Activated CD8-positive, alpha-beta memory T cell treated with anti-CD3 and anti-CD28 coated beads for 36 hours (primary cell): ENCODE data around the gene STK32C. TPM values are rescaled to one million over a fixed set of nuclear protein-coding genes. Genes with fewer than 3 reads are reported as not detected.
"Not testable (repeated sequence)": the region's sequence is repeated elsewhere in the genome, so short reads cannot be mapped to it uniquely, and the experiment has no call there.

Experiments used
- CTCF ChIA-PET: fragments of 350-600 bp; sonication (Branson Sonifier 250); formaldehyde crosslinking; loops from one replicate; lab custom pipeline; 2021; ENCODE audit warnings: antibody characterized with exemption; lab: Charles Lee
- POLR2A ChIA-PET: fragments of 350-600 bp; sonication (Branson Sonifier 250); formaldehyde crosslinking; loops from one replicate; lab custom pipeline; 2021; ENCODE audit warnings: antibody characterized with exemption; lab: Charles Lee
- total RNA-seq, 2 experiments: library from RNA; stranded (reverse); gene quantifications; one replicate each; pipeline ENCODE4 v1.2.3, GENCODE V29; 2021

The STK32C gene
- total RNA-seq, 2 experiments from 2014 or later, result 15.7 to 16.3 TPM

DNA sequence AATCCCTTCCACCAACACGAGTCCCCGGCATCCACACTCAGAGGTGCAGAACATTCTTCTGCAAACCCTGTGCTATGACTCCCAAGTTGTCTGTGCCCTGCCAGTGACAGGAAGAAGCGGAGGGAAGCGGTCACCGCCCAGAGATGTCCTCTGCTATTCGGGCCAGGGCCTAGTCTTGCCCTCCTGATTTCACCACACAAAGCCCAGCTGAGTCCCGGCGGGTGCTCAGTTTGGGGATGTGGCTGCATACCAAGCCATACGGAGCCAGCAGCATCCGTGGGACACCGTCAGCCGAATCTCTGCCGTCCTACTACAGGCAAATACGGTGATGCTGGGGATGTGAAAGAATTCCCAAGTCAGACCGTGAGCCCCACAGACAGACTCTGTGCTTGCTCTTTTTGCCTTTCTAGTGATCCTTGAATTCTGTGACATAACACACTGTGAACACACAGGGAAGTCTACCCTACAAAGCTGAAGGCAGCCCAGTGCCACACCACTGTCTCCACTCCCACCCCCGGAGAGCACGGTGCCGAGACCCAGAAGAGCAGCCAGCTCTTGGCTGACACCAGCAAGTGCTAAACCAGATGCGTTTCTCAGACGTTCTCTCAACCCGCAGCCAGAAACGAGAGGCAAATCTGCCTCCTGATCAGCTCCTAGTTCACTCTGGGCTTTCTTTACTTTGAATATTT is 2.0 kb downstream of the STK32C start:
- POLR2A ChIA-PET, result no interaction called here
- CTCF ChIA-PET, result no interaction called here

DNA sequence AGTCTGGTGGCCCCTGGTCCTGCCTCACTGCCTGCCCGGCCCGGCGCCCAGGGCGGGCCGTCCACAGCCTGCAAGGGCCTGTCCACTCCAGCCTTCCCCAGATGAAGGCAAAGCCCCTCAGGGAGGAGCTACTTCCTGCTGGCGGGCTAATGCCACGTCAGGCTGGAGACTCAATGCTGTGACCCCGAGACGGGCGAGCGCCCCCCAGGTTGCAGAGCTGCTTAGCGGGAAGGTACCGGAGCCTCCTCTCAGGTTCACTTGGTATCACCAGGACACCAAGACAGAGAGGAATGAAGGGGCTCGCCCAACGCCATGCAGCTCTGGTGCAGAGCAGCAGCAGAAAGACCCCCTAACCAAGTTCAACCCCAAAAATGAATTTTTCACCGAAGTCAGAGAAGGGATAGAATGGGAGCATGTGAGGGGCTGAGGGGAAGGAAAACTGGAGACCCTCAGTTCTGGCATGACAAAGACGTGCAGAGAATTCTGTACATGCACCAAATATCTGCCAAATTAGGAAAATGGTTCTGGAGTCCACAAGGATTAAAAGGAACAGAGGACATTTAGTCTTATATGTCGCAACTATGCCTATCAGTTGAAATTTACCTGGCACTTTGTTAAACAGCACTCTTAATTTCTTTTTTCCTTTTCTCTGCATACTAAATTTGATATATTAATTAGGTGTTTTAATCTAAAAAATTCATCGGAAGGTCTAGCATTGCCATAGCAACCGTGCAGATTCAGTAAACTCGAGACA is 2.8 kb downstream of the STK32C start:
- ChIA-PET CTCF (no interaction called here), POLR2A (no interaction called here)

DNA sequence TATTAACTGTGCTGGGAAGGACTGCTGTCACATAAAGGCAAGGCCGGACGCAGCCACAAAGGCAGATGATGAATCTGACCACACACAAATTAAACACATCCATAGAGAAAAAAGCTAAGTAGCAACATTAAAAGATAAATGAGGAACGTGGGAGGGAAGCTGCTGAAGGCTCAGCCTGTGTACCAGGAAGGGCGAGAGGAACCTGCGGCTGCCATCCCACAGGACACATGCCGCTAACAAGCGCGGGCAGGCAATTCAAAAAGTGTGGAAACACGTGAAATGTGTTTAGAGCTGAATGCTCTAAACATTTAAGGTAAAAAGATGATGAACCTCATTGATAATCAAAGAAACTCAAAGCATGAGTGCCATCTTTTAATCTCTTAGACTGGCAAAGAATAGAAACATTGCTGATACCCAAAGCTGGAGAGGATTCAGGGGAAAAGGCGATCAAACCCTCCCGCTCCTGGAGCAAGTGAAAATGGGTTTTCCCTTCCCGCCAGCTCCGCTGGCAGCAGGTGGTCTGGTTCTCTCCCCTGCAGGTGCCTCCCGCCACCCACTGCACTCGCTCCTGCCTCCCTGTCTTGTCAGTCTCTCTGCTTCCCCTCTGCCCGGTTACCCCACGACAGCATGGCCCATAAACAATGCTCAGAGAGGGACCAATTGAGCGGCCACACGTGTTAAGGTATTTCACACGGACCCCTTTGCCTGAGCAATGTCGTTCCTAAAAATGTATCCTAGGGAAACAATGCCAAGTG is 4.2 kb downstream of the STK32C start:
- POLR2A ChIA-PET, result no interaction called here
- CTCF ChIA-PET, result no interaction called here

DNA sequence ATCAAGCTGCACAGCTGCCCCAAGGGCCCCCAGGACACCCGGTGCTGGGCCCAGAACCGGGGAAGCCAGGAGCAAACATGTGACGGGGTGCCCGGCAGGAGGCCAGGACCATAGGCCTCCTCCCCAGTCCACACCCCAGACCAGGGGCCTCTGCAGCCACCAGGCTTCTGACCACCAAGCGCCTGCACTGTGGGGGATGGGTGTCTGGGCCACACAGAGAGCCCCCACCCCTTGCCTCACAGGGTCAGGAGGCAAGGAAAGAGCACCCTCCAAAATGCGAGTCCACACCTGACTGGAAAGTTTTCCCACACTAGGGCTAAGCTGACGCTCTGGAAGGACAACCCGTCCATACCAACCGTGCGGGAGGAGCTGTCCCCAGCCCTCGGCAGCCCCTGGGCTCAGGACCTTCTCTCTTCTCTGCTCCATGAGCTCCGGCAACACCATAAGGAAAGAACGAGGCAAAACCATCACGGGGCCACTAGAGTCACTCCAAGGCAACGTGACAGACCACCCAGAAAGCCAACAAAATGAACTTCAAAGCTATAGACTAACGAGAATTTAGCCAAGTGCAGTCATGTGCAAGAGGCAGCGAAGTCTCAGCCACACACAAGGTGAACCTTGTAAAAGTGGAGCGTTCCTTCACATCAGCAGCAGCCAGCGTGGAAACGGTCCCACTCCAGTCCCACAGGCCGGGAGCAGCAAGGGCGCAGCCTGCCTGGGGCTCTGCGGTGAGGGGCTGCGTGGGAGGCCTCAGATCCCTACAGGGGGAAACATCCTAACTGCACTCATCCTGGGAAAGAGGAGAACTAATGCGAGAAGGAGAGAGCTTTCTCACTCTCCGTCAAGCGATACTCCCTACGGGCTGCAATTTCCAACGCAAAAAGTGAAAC is 5.1 kb downstream of the STK32C start:
- ChIA-PET POLR2A (no interaction called here), CTCF (no interaction called here)

DNA sequence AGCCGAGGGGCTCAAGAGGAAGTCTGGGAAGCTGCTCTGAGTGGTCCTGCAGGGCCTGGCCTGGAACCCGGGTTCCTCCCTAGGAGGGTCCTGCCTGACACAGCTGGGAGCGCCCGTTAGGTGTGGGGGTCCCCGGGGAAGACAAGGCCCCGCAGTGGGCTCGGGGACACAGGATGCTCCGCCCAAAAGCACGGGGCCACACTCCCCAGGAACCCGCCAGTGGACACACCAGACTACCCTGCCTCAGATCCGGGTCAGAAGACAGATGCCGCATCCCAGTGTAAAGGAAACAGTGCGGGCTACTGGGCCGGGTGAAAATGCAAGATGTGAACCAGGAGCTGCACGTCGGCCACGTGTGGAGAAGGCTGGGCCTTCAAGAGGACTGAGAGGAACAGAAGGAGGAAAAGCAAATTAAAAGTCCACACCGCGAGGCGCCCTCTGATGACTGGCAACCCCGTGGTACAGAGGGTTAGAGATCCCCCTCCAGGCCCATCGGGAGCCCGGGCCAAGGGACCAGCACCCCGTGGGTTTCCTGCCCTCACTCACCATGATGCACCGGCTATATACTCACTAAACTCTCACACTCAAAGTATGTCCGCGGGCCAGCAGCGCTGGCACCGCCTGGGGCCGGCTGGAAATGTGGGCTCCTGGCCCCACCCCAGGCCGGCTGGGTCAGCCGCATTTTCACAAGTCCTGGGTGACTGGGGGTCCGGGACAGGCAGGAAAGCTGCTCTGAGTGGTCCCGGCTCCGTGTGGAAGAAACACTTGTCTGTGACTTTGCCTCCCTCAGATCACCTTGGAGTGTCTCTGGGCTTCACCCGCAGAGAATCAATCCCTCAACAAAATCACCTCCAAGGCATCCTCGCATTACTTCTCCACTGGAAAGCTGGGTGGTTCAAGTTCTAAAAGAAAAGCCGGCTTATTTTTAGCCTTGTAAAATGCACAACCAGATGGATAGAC is 6.1 kb downstream of the STK32C start:
- POLR2A ChIA-PET, result no interaction called here
- CTCF ChIA-PET, result no interaction called here

DNA sequence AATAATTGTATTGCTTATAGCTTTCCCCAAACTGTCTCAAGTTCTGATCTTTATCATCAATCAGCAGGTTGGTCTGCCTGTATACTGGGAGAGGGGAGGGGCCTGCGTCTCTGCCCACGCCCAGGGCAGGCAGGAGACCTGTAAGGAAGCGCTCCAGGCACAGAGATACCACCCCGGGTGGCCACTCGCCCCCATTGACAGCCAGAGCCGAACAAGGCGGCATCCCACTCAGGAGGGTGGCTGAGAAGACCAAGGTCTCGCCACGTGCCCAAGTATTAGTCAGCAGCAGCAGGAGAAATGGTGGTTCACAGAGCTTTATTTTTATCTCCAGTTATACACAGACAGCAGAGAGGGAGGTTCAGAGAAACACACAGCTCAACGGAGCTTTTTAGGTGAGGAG is 7.2 kb downstream of the STK32C start:
- CTCF ChIA-PET, result no interaction called here
- POLR2A ChIA-PET, result no interaction called here

DNA sequence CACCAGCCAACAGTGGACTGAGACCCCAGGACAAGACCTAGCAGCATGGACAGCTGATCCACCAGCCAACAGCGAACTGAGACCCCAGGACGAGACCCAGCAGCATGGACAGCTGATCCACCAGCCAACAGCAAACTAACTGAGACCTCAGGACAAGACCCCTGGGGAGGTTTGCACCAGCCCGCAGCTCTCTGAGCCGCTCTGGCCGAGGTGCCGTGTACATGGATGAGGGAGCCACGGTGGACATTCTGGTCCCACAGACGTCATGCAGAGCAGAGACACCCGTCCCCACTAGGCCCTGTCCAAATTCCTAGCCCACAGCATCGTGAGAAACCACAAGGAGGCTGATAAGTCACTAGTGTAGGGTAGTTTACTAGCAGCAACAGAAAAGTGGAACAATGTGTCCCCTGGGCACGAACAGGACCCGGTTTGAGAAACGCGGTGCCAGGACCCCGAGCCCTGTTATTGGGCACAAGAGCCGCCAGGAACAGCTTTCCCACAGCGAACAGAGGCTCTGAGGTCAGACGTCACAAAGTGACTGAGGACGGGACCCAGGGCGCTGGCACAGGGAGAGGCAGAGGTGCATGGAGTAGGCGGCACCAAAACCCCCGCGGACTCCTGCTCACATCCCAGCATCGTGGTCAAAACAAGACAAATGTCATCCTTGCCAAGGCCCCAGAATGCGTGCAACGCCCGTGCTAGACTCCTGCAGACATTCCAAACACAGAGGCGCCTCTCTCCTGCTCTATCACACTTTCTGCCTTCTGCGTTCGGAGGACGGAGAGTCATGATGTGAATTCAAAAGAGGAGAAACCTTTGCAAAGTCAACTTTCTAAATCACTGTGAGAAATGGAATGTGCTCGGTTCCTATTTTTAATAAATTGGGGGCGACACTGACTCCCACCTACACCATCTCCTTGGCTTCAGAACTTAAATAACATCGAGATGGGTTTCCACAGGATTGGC is 8.1 kb downstream of the STK32C start:
- ChIA-PET CTCF (no interaction called here), POLR2A (no interaction called here)

DNA sequence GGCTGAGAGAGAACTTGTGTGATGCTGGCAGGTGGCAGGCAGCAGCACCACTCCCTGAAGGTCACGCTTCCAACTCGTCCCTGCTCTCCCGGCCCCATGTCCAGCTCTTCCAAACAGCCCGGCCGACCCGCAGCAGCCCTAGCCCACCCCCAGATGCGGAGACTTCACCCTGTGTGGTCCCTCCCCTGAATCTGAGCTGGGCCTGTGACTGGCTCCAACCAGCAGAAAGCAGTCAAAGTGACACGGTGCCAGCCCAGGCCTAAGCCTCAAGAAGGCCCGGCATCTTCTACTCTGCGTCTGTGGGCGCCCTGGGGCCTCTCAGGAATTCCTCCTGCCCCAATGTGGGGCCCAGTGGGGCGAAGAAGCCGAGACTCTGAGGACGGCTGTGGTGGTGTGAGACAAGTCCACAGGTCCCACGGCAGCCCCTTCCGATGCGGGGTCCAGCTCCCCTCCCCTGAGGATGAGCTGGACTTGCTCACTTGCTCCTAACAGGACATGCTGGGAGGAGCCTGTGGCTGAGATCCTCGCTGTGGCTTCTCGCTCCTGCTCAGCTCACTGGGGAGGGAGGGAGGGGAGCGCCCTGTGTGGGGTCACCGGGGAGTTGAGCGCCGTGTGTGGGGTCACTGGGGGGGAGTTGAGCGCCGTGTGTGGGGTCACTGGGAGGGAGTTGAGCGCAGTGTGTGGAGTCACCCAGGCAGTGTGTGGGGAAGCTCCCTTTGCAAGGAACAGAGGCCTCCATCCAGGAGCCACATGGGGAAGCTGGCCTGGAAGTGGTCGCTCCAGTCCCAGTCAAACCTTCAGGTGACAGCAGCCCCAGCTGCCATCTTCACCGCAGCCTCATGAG is 9.5 kb downstream of the STK32C start:
- ChIA-PET POLR2A (no interaction called here), CTCF (no interaction called here)

DNA sequence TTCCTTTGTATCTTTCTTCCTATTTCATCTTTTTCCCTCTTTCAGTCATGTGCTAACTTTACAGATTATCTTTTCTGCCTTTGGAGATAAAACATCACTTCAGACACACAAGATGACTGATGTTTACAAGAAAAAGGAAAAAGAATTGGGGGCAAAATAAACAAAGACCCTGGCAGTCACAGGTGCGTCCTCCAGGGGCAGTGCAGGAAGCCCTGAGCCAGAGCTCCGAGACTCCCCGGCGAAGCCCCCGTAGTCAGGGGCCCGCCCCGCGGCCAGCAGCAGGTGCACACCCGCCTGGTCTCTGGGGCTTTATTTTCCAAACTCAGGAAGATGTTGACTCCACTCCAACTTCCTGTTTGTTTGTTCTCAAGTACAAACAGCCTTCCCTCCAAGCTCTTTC is 10.2 kb downstream of the STK32C start:
- CTCF ChIA-PET, result interaction anchor here (1.0 kb wide), 1 partner anchor 22 kb away, joined by 3 read pairs; no protein-coding TSS in a partner anchor
- POLR2A ChIA-PET, result no interaction called here

DNA sequence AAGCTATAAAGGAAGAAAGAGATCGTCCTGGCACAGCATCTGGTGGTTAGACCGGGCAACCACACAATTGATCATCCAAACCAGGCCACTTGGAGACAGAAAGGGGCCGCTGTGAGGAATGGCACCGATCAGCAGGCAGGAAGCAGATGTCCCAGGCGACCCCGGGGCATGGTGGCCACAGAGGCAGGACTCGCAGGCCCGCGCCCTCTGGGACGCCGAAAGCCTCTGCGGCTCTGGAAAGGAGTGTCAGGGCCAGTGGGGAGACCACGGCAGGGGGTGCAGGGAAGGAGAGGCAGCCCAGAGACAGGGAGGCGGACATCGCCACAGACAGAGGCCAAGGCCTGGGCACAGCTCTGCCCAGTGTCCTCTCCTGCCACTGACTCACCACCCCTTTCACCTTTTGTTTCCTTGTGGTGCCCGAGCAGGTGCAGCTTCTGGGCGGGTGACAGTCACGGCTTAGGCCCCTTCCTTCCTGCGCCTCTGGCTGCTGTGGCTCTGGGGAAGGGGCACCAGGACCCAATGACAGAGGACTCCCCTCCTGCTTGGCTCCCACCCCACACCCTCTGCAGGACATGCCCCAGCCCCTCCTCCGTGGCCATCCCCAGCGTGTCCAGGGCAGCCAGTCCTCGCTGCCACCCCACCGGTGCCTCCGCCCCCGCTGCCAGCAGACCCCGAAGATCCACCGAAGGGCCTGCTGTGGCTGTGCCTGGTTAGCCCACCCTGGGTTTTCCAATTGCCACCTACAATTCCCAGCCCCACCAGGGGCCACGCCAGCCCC is 10.9 kb downstream of the STK32C start:
- ChIA-PET POLR2A (no interaction called here), CTCF (interaction anchor here (1.0 kb wide), 1 partner anchor 22 kb away, joined by 3 read pairs; no protein-coding TSS in a partner anchor)

DNA sequence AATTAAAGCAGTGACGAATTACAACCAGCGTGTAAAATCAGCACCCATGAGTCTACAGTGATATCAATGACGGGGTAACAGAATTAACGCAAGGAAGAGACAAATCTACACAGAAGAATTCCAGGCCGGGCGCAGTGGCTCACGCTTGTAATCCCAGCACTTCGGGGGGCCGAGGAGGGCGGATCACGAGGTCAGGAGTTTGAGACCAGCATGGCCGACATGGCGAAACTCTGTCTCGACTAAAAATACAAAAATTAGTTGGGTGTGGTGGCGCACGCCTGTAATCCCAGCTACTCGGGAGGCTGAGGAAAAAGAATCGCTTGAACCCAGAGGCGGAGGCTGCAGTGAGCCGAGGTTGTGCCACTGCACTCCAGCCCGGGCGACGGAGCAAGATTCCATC is 12.3 kb downstream of the STK32C start:
- POLR2A ChIA-PET, CTCF ChIA-PET: not testable (repeated sequence)

DNA sequence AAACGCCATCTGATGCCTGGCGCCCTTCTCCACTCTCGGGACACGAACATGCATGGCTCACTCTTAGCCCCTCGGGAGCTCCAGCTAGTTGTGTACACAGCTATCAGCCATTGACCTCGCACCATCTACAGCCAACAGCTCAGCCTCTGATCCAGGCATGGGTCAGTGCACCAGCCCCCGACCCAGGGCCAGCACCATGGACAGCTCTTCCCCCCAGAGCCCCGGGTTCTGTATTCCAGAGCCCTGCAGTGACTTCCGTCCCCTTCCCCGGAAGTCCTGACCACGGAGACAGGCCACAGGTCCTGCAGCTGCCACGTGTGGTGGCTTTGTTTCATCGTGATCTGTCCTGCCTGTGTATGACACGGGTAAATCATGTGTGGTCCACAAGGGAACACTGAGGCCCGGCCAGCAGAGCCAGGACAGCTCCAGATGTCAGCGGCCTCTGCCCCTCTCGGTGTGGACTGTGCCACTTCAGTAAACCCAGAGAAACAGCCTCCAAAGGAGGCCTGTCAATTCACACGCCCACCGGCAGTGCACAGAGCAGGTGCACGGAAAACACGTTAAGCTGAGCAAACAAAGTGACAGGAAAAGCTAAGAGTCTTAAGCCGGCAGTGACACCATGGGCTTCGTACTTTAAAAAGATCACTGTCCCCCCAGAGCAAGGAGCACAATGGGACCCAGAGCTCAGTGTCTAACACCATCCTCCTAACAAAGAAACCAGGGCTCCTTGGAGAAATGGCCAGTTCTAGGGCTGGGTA is 13.0 kb downstream of the STK32C start:
- POLR2A ChIA-PET, result no interaction called here
- CTCF ChIA-PET, result no interaction called here

DNA sequence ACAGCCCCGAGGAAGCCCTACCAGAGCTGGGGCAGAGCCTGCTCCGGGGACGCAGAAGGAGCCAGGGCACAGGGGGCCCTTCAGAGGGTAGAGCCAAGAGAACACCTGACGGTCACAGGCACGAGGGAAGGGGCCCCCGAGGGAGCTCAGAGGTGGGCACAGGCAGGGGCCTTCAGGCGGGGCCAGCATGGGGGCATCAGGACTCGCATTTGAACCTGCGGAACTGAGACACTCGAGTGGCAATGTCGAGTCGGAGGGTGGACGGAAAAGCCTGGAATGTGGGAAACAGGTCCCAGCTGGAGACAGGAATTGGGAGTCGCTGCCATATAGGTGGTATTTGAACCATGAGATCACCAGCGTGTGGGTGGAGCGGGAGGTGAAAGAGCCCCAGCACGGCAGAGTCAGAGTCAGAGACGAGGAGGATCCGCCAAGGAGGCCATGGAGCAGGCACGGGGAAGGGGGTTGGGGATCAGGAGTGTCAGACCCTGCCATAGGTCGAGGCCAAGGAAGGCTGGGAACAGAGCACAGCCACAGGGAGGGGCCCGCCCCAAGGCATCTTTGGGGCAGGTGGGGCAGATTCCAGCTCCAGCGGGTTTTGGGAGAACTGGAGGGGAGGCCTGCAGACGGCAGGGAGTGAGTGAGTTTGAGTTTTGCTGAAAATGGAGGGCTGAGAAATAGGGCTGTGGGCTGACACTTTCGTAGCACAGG is 13.8 kb downstream of the STK32C start:
- ChIA-PET CTCF (no interaction called here), POLR2A (no interaction called here)

DNA sequence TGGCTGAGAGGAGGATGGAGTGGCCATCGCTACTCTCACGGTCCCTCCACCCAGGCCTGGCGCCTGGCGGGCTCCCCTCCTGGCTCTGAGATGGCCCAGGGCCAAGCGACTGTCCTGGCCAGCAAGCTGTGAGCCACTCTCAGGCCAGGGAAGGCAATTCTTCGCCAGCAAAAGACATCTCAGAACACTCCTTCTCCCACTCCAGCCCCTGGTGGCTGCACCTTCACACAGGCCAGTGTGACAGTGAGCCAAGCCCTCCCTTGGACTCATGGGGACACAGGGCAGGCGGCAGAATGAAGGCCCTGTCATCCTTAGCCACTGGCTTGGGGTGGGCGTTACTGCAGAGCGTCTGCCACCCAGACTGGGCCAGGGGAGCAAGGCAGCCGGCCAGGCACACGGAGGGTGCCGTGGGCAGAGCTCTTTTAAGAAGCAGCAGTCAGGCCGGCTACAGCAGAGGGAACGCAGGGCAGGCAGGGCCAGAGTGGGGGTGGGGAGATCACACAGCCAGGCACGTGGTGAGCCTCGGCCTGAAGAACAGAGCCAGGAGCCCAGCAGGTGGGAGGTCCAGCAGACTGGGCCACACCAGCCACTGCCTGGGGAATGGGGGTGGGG is 14.4 kb downstream of the STK32C start:
- CTCF ChIA-PET, result no interaction called here
- POLR2A ChIA-PET, result no interaction called here
